Amygdala (tissue), 56 donors: ENCODE measurements around the gene LRFN5.
"Not testable (repeated sequence)": the region's sequence is repeated elsewhere in the genome, so short reads cannot be mapped to it uniquely, and the experiment has no call there.

Source experiments
- DNase-seq, 56 donors: peaks; one replicate each; lab custom pipeline; 2025; lab: John Stamatoyannopoulos, UW

The LRFN5 gene

GRCh38 chr14:41634286-41634685, 27.6 kb downstream of the LRFN5 start:
- DNase-seq: no peak

DNA sequence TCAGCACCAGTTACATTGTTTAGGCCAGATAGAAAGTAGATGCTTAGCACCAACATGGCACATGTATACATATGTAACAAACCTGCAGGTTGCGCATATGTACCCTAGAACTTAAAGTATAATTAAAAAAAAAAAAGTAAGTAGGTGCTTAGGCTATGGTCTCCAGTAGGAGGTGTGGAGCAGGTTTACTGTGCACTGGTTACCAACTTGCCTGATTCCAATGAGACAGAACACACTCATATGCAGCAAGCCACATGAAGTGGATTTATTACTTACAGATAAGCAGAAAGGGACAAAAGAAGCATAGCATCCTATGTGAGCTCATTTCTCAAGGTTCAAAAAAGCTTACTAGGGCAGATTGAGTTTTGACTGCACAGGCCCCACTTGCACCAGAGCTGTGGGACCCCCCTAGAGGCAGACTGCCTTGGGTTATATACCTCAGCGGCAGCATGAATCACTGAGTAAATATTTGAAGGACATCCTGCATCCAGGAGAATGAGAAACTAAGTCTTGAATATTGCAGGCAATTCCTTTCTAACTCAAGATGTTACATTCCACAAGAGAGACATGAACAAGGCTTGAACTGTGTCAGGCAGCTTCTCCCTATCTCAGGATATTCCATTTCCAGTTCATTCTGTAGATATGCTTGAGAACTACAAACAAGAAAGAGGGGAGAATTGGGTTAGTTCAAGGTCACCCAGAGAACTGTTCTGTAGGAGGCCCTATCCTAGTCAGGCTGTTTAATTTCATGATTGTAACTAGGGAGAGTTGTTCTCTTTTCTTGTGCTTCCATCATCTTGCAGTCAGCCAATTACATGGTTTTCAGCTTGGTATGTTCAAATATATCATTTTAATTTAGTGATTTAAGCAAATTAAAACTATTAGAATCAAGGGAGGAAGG, 30.1 kb downstream of the LRFN5 start:
- no peak for DNase-seq

DNA sequence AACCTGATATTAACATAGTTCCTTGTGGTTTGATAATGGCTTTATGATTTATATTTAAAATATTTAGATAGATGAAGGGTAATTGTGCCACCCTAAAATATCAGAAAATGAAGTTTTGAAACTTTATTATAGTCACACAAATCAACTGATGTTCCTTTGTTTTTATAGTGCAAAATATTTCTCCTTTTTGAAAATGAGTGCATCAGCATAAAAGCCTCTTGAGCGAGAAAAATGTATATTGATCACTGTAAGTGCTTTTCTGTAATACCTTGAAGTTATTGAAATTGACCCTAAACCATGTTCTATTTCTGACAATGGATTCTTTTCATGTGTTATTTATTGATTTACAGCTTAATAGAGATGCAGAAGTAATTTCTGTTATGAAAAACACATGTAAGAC, 35.0 kb downstream of the LRFN5 start:
- no peak for DNase-seq

- no peak for DNase-seq
Measured at GRCh38 chr14:41642367-41642766, 35.7 kb downstream of the LRFN5 start.

GRCh38 chr14:41642789-41643188, 36.1 kb downstream of the LRFN5 start:
- no peak for DNase-seq

DNA sequence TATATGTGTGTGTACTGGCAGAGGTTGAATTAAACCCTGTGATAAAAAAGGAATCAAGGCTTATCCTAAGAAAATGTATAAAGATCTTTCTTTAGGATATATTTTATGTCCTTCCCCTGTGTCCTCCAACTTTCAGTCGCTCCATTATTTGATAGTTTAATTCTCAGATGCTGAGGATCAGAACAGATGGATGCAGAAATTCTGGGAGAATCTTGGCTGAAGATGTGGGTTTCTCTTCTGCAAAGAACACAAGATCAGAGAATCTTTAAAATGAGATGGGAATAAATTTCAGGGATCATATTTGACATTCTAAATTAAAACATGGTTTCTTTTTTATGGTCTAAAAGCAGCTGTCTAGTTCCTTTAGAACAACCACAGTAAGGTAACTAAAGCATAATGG, 37.9 kb downstream of the LRFN5 start:
- no peak for DNase-seq

DNA sequence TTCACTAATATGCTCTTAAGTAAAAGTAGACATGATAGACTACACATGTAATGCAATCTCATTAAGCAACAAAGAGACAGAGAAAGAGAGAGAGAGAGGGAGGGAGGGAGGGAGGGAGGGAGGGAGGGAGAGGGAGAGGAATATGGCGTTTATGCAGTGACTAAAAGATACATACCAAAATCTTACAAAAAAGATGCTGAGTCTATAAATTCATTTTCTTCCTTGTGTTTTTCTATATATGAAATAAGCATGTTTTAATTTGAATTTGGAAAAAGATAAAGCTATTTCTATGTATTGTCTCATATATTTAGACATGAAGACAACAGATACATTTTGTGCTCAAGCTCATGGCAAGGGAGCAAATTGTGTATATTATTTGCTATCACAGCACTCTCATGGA, 44.1 kb downstream of the LRFN5 start:
- no peak for DNase-seq

DNA sequence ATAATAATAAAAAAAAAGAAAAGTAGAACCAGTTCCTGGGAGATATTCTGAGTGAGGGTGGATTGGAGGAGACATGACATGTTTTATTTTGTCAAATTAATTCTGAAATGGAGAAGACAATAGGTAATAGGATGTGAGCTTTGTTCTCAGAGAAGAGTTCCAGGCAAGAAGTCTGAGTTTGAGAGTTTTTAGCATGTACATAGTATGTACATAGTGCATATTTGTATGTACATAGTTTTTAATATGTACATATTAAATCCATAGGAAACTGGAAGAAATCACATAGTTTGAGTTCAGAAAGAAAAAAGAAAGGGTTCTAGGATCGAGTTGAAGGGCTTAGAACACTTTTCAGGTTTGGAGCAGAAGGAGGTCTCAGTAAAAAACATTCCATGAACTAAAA, 47.5 kb downstream of the LRFN5 start:
- DNase-seq: no peak

GRCh38 chr14:41662780-41663472, 56.2 kb downstream of the LRFN5 start:
- no peak for DNase-seq

DNA sequence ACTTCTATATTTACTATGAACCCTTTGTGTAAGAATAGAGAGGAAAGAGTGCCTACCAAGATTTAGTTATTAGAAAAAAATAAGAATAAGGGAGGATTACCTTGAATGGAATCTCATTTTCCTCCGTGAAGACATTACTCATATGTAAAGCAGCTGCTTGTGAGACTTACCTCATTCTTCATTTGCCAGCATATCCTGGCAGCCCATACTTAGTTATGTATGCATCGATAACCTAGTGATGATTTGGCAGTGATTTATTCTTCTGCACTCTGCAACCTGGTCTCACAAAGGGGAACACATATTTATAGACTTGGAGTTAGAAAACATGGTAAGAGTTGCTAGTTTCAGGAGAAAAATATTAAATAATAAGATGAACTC, 56.8 kb downstream of the LRFN5 start:
- no peak for DNase-seq

- no peak for DNase-seq
Measured at GRCh38 chr14:41666301-41666700, 59.6 kb downstream of the LRFN5 start.

GRCh38 chr14:41668356-41668755, 61.7 kb downstream of the LRFN5 start:
- no peak for DNase-seq

- not testable (repeated sequence) for DNase-seq
Measured at GRCh38 chr14:41673601-41674000, 66.9 kb downstream of the LRFN5 start.

DNA sequence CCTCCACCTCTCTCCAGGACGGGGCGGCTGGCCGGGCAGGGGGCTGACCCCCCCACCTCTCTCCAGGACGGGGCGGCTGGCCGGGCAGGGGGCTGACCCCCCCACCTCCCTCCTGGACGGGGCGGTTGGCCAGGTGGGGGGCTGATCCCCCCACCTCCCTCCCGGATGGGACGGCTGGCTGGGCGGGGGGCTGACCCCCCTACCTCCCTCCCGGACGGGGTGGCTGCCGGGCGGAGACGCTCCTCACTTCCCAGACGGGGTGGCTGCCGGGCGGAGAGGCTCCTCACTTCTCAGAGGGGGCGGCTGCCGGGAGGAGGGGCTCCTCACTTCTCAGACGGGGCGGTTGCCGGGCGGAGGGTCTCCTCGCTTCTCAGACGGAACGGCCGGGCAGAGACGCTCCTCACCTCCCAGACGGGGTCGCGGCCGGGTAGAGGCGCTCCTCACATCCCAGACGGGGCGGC, 67.9 kb downstream of the LRFN5 start:
- DNase-seq: not testable (repeated sequence)

- no peak for DNase-seq
Measured at GRCh38 chr14:41699486-41699885, 92.8 kb downstream of the LRFN5 start.

DNA sequence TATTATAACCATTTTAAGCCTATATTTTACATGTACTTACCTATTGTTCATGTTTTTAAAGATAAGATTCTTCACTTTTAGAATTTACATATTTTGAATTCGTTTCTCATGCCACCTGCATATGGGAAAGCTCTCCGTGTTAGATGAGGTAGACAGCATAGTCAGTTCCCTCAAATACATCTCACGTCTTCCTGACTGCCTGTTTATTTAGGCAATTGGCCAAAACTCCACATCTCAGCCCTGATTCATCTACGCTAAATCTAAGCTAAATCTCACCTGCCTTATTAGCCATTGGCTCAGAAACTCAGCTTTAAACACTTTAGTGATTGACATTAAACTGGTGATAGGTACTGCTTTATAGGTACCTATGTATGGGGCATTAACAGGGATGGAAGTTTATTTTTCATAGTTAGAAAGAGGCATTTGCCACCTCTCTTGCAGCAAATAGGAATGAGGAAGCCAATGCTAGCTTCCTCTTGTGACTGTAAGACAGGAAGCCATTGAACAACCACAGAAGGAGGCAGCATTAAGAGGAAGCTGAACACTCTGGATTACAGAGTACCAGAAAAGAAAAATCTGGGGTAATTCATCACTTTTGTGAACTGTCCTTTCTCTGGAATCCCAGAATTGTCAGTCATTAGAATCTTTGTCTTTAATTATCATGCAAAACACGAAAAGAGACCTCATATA, 111.9 kb downstream of the LRFN5 start:
- no peak for DNase-seq

GRCh38 chr14:41739203-41739602, 132.5 kb downstream of the LRFN5 start:
- no peak for DNase-seq

DNA sequence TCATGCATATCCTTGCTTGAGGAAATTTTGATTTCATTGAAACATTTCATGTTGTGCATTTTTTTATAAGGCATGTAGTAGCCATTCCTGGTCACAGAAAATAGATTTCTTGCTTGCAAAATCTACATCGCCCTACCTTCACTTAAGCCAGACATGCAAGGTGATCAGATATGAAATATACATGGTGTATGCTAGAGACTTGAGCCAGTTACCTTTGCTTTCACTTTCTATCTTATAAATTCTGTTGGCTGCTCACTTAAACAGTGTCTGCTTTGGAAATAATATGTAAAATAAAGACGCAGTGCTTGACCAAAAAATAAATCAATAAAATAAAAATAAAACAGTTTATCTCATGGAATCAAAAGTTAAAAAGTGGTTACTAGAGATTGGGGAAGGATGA, 136.5 kb downstream of the LRFN5 start:
- DNase-seq: no peak

DNA sequence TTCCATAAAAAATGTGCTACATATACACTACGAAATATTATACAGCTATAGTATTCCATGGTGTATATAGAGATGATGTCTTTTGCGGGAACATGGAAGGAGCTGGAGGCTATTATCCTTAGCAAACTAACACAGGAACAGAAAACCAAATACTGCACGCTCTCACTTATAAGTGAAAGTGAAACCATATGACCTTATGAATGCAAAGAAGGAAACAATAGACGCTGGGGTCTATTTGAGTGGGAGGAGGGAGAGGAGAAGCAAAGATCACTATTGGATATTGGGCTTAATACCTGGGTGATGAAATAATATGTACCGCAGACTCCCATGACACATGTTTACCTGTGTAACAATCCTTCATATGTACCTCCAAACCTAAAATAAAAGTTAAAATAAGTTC, 142.8 kb downstream of the LRFN5 start:
- DNase-seq: no peak

- DNase-seq: not testable (repeated sequence)
Measured at GRCh38 chr14:41750575-41750974, 143.9 kb downstream of the LRFN5 start.

GRCh38 chr14:41758011-41758665, 151.5 kb downstream of the LRFN5 start:
- DNase-seq: no peak
